Activated CD8-positive, alpha-beta memory T cell treated with anti-CD3 and anti-CD28 coated beads for 36 hours (primary cell): ENCODE data around the gene UBR1. TPM values are rescaled to one million over a fixed set of nuclear protein-coding genes. Genes with fewer than 3 reads are reported as not detected.
"Not testable (repeated sequence)": the region's sequence is repeated elsewhere in the genome, so short reads cannot be mapped to it uniquely, and the experiment has no call there.

Source experiments
- CTCF ChIA-PET: fragments of 350-600 bp; sonication (Branson Sonifier 250); formaldehyde crosslinking; loops from one replicate; lab custom pipeline; 2021; ENCODE audit warnings: antibody characterized with exemption; lab: Charles Lee
- POLR2A ChIA-PET: fragments of 350-600 bp; sonication (Branson Sonifier 250); formaldehyde crosslinking; loops from one replicate; lab custom pipeline; 2021; ENCODE audit warnings: antibody characterized with exemption; lab: Charles Lee
- total RNA-seq, 2 experiments: library from RNA; stranded (reverse); gene quantifications; one replicate each; pipeline ENCODE4 v1.2.3, GENCODE V29; 2021

The UBR1 gene
- total RNA-seq, 2 experiments from 2014 or later = 26.7 to 29.8 TPM

DNA sequence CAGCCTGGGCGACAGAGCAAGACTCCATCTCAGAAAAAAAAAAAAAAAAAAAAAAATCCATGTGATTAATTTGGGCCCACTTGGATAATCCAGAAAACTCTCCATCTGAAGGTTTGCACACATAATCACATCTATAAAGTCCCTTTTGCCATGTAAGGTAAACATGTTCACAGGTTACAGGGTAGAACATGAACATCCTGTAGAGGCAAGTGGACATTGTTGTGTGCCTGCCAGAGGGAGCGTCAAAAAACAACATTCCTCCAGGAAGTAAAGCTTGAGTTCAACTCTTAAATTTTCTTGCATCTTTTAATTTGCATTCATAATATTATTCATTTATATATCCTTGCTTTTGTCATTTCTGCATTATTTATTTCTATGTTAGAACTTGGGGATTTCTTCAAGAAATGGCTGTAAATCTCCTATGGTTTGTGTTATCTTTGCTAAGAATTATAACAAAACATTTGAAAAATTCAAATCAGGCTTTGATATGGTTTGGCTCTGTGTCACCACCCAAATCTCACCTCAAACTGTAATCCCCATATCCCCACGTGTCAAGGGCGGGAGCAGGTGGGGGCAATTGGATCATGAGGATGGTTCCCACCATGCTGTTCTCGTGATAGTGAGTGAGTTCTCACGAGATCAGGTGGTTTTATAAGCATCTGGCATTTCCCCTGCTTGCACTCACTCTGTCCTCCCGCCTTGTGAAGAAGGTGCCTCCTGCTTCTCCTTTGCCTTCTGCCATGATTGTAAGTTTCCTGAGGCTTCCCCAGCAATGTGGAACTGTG, 173.9 kb downstream of the UBR1 start:
- ChIA-PET CTCF (interaction anchor here (1.1 kb wide), 1 partner anchor 13 kb away, joined by 3 read pairs; no protein-coding TSS in a partner anchor), POLR2A (no interaction called here)

DNA sequence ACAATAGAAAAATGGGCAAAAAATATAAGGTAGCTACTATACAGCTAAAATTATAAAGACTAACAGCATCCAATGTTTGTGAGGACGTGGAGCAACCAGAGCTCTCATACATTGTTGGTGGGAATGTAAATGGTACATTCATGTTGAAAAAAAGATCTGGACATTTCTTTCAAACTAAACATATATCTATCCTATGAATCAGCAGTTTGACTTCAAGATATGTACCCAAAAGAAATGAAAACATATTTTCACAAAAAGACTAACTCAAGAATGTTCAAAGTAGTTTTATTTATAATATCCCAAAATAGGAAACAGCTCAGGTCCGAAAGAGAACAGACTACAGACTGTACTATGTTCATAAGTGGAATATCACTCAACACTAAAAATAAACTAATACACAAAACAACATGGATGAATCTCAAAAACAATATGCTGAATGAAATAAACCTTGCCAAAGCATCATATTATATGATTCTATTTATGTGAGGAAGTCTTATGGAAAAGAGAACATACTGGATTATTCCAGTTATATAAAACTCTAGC, 176.5 kb downstream of the UBR1 start:
- CTCF ChIA-PET = no interaction called here
- POLR2A ChIA-PET = no interaction called here

DNA sequence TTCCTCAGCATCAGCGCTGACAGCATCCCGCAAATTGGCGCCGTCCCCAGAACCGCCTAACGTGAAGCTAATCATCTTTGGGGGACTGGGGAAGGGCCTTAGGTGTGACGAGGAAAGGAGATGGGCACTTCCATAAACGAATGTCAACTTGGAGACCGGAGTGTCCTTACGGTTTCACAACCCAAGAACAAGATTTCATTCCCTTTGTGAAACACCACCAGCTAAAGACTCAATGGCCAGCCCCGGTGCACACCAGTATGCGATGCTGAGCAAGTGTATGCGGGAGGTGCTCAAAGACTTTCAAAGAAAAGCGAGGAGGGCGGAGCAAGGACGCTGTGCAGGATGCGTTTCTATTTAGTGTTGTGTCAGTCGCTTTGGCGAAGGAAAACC, 184.5 kb downstream of the UBR1 start:
- ChIA-PET CTCF (no interaction called here), POLR2A (interaction anchor here (0.5 to 1.6 kb wide), 2 partner anchors 648 to 1301 kb away, joined by 4 read pairs; partner anchors contain the start of genes GANC and TMEM87A)

DNA sequence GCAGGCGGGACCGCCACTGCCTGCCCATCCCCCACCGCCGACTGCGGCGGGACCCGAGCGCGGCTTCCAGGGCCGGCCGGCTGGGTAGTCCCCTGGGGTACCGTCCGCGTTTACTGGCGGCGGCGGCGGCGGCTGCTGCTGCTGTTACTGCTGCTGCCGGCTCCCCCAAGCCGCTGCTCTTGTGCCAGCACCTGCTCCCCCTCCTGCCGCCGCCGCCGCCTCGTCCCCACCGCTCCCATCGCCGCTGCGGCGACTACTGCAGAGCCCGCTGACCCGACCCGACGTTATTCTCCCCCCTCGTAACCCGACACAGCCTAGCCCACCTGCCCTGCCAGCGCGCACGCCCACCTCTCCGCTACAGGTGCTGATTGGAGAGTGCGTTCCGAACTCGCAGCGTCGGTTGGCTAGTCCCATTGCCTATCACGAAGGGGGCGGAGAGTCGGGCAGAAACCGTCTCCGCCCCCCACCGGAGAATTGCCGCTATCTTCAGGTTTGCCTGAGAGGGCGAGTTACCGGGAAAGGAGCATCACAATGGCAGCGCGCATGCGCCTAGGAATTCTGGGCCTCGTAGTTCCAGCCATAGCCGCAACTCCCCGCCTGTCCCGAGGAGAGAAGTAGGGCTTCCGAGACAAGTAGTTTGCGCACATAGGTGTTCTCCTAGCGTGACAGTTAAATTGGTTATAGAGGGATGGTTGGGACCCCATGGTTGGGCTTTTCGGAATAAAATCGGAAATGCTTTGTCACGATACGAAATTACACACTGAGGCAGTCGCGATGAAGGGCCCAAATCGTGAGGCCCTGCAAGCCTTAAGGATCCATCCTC, 185.1 kb downstream of the UBR1 start, which contains the start of gene TTBK2:
Gene TTBK2 (minus strand): TSS at position 260 of the 823 bp plus-strand sequence. CDS start 42,161 bp downstream, outside the sequence.
- POLR2A ChIA-PET = interaction anchor here (0.5 to 1.6 kb wide), 4 partner anchors 76 to 1301 kb away, joined by 3 to 4 read pairs (median 4); partner anchors contain the start of genes GANC and TMEM87A
- CTCF ChIA-PET = no interaction called here

DNA sequence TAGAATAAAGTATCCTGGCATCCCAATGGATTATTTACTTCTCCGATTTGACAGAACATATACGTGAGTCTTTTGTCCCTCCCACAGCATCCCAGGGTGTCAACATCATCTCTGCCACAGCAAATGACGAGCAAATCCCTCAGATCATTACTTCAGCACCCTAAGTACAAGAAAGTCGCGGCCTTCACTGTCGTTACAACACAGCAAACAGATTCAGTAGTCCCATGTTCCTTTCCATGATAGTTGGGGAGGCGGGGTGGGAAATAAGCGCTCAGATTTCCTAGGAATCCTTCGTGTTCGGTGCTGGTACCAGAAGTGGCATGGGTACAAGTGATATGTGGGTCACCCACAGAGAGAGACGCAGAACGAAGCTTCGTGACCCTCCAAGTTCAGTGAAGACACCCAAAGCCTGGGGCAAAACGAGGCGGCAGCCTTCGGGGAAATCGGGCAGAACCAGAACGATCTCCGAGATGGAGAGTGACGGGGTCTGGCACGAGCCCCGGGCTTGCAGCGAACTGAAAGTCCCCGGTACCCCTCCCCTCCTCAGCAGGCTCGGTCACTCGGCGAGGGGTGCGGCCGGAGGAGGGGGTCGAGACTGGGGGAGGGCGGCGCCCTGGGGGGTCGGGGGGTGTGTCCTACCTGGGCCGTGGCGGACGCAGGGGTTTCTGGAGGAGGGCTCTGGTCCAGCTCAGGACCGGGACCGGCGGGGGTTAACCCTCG, 185.9 kb downstream of the UBR1 start:
- ChIA-PET CTCF (no interaction called here), POLR2A (interaction anchor here (0.5 to 0.7 kb wide), 2 partner anchors 77 to 410 kb away, joined by 3 read pairs; no protein-coding TSS in a partner anchor)

DNA sequence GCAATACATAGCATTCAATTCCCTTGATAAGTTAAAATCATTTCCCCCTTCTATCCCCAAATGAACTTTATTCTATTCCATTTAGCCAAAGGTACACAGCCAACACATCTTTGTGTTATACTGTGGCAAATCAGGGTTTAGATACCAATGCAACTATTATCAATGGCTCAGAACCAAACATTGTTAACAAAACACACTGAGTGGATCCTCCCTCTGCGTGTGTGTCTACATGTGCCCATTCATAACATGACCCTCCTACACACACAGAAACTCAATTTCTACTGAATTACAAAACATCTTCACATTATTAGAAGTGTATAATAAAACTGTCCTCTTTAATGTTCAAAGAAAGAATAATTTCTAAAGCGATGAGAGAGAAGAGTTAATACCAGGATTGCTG, 186.5 kb downstream of the UBR1 start:
- CTCF ChIA-PET = interaction anchor here (1.0 kb wide), 1 partner anchor 12 kb away, joined by 3 read pairs; no protein-coding TSS in a partner anchor

DNA sequence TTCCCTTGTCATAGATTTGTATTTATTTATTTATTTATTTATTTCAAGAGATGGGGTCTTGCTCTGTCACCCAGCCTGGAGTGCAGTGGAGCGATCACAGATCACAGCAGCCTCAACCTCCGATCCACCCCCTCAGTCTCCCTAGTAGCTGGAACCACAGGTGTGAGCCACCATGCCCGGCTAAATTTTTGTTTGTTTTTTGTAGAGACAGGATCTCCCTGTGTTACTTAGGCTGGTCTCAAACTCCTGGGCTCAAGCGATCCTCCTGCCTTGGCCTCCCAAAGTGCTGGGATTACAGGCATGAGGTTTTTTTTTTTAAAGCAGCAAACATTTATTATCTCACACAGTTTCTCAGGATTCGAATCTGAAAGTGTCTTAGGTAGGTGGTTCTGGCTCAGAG, 187.8 kb downstream of the UBR1 start:
- ChIA-PET POLR2A (interaction anchor here (0.6 kb wide), 1 partner anchor 219 kb away, joined by 3 read pairs; no protein-coding TSS in a partner anchor), CTCF (interaction anchor here (1.1 kb wide), 1 partner anchor 9 kb away, joined by 4 read pairs; no protein-coding TSS in a partner anchor)

More for the DNA sequence above, 186.5 kb downstream of the UBR1 start:
- POLR2A ChIA-PET = no interaction called here

DNA sequence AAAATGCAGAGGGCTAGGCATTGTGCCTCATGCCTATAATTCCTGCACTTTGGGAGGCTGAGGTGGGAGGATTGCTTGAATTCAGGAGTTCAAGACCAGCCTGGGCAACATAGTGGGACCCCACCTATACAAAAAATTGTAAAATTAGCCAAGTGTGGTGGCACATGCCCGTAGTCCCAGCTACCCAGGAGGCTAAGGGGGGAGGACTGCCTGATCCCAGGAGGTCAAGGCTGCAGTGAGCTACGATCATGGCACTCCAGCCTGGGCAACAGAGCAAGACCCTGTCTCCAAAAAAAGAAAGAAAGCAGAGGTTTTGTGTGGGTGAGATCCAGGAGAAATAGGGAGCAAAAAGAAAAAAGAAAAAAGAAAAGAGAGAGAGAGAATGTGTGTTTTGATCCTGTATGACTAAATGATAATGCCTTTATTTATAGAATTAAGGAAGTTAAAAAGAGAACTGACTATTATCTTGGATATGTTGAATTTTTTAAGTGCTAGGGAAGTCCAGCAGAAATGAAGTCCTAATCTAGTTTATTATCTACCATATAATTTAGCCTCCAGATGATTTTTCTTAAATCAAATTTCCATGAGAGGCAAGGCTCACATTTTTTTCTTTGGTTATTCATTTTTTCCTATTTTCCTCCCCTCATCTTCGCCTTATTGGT, 190.1 kb downstream of the UBR1 start:
- ChIA-PET POLR2A (interaction anchor here (0.5 kb wide), 1 partner anchor 40 kb away, joined by 3 read pairs; no protein-coding TSS in a partner anchor), CTCF (no interaction called here)

DNA sequence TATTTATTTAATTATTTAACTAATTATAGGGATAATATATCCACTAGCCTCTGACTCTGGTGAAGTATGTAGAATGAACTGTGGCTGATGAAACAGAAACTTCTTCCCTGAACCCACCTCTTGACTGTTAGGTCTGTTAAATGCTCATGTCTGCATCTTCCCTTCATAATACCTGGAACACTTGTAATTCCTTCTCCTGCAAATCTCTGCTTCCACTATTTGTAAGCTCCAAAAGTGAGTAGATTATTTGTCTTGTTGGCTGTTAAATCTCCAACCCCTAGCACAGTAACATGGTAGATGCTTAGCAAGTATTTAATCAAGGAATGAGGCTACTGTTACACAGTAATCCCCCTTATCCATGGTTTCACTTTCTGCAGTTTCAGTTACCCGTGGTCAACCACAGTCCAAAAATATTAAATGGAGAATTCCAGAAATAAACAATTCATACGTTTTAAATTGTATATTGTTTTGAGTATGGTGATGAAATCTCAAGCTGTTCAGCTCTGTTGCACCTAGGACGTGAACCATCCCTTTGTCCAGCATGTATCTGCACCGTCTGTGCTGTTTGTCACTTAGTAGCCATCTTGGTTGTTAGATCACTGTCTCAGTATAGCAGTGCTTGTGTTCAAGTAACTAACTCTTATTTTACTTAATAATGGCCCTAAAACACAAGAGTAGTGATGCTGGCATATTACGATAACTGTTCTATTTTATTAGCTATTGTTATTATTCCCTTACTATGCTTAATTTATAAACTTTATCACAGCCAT, 190.9 kb downstream of the UBR1 start:
- POLR2A ChIA-PET = no interaction called here
- CTCF ChIA-PET = no interaction called here

DNA sequence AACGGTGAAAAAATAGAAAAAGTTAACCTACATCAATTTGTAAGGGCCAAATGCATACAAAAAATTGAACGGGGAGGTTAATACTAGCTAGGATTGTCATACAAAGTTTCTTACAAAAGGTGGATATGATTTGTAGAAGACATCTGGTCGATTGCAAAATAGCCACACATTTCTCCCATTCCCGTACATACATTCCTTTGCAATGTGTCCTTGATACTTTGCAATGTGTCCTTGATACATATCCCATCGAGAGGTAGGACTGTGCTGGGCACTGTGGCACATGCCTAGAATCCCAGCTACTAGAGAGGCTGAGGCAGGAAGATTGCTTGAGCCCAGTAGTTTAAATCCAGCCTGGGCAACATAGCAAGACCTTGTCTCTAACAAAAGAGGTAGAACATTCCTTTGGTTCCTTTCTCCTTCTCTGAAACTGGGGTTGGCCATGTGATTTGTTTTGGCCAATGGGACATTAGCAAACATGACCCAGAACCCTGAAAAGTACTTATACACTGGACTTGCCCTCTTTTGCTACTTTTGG, 194.7 kb downstream of the UBR1 start:
- POLR2A ChIA-PET = interaction anchor here (0.7 kb wide), 1 partner anchor 315 kb away, joined by 6 read pairs; no protein-coding TSS in a partner anchor
- CTCF ChIA-PET = no interaction called here

DNA sequence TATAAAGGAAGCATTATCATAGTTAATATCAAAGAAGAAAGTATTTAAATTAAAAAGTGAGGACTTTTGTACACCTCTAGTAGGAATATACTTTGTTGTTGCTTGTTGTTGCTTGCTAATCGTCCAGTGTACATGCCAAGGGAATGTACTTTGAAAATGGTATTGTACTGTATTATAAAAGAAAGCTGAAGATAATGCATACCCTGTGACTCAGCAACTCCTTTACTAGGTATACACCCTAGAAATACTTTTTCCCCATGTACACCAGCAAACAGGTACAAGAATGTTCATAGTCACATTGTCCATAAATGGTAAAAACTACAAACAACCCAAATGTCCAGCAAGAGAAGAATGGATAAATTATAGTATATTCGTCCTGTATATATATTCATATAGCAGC, 197.3 kb downstream of the UBR1 start:
- CTCF ChIA-PET = interaction anchor here (0.7 kb wide), 1 partner anchor 152 kb away, joined by 3 read pairs; no protein-coding TSS in a partner anchor
- POLR2A ChIA-PET = no interaction called here

DNA sequence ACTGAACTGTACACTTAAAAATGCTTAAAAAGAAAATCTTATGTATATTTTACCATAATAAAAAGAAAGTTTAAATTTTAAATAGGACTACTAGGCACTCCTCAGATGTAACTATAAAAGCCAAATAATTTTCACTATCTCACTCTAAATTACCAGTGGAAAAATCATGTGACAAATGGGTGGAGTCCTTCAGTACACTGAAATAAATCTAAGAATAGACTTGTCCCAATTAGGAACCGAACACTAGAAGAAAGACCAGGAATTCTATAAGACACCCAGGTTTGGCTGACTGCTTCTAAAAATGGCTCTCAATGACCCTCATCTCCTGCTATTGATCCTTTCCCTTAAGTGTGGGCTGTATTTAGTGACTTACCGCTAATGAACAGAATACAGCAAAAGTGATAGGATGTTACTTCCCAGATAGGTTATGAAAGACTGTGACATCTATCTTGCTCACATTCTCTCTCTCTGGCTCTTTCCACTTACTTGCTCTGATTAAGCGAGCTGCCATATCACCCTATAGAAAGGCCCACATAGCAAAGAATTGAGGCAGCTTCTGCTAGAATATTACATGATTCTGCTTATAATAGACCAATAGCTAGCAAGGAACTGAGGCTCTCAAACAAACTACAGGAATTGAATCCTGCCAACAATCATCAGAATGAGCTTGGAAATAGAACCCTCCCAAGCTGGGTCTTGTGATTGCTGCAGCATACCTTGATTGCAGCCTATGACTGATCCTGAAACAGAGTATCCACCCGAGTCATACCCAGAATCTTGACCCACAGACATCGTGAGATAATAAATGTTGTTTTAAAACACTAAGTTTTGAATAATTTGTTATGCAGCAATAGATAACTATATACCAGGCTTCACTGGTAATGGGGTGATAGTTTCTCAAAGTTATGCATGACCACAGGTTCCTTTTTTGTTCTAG, 202.2 kb downstream of the UBR1 start:
- POLR2A ChIA-PET = no interaction called here
- CTCF ChIA-PET = no interaction called here

DNA sequence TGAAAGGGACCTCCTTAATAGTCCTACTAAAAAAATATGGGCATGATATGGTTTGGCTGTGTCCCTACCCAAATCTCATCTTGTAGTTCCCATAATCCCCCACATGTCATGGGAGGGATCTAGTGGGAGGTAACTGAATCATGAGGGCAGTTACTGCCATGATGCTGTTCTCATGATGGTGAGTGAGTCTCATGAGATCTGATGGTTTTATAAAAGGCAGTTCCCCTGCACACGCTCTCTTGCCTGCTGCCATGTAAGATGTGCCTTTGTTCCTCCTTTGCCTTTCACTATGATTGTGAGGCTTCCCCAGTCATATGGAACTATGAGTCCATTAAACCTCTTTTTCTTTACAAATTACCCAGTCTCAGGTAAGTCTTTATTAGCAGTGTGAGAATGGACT, 211.9 kb downstream of the UBR1 start:
- POLR2A ChIA-PET, CTCF ChIA-PET: not testable (repeated sequence)
